Ureter (tissue), 1 donor: ENCODE measurements around the gene DHX30. TPM values are rescaled to one million over a fixed set of nuclear protein-coding genes. Genes with fewer than 3 reads are reported as not detected.
"Not testable (repeated sequence)": the region's sequence is repeated elsewhere in the genome, so short reads cannot be mapped to it uniquely, and the experiment has no call there.

Source experiments
- DNase-seq: peaks from one replicate; pipeline ENCODE4 v3.0.0-alpha.2; 2020; ENCODE audit warnings: low spot score
- total RNA-seq: library from RNA; stranded (reverse); gene quantifications from one replicate; pipeline ENCODE4 v1.2.4, GENCODE V29; 2023
- donor health status: DM: yes; HTN: yes; CAD: no.

Gene DHX30
- 81.5 TPM for total RNA-seq

GRCh38 chr3:47802734-47803479 is at the start of gene DHX30:
Gene DHX30 (plus strand): TSS chr3:47803138. CDS start chr3:47810684, 7,546 bp downstream.
- DNase-seq, result peak; percentile 88

GRCh38 chr3:47758261-47759025 is 44.5 kb upstream of the DHX30 start:
- no peak for DNase-seq

GRCh38 chr3:47760207-47760606 is 42.7 kb upstream of the DHX30 start:
- DNase-seq, result not testable (repeated sequence)

- DNase-seq, result no peak
These were observed 41.9 kb upstream of the DHX30 start for GRCh38 chr3:47761046-47761445.

- no peak for DNase-seq
These were observed 40.7 kb upstream of the DHX30 start for GRCh38 chr3:47762233-47762632.

GRCh38 chr3:47766186-47766585 is 36.8 kb upstream of the DHX30 start:
- DNase-seq, result no peak

GRCh38 chr3:47772047-47772446 is 30.9 kb upstream of the DHX30 start:
- no peak for DNase-seq

GRCh38 chr3:47772788-47773187 is 30.1 kb upstream of the DHX30 start:
- DNase-seq, result no peak

GRCh38 chr3:47778746-47779145 is 24.2 kb upstream of the DHX30 start:
- DNase-seq, result no peak

- peak; percentile 63 for DNase-seq
These were observed 21.9 kb upstream of the DHX30 start for GRCh38 chr3:47780741-47781684.

GRCh38 chr3:47781685-47782445 is 21.1 kb upstream of the DHX30 start, which contains the start of gene SMARCC1:
Gene SMARCC1 (minus strand): TSS chr3:47781893. CDS start chr3:47781797, 96 bp downstream.
- peak; percentile 98 for DNase-seq

- DNase-seq, result no peak
These were observed 20.3 kb upstream of the DHX30 start for GRCh38 chr3:47782446-47783308.

- DNase-seq, result no peak
These were observed 19.3 kb upstream of the DHX30 start for GRCh38 chr3:47783673-47784072.

- DNase-seq, result no peak
These were observed 11.6 kb upstream of the DHX30 start for GRCh38 chr3:47791193-47791855.

GRCh38 chr3:47792699-47793098 is 10.2 kb upstream of the DHX30 start:
- DNase-seq, result no peak

GRCh38 chr3:47794544-47794943 is 8.4 kb upstream of the DHX30 start:
- no peak for DNase-seq

GRCh38 chr3:47799733-47800132 is 3.2 kb upstream of the DHX30 start:
- no peak for DNase-seq

- no peak for DNase-seq
These were observed 615 bp downstream of the DHX30 start for GRCh38 chr3:47803480-47804025.

- no peak for DNase-seq
These were observed 1.6 kb downstream of the DHX30 start for GRCh38 chr3:47804577-47804976.
